Lower leg skin (tissue), 4 donors: ENCODE data around the gene PRKCE. TPM values are rescaled to one million over a fixed set of nuclear protein-coding genes. Genes with fewer than 3 reads are reported as not detected.

ENCODE experiments used
- DNase-seq, 2 donors: peaks; one replicate each; pipeline ENCODE4 v3.0.0-alpha.2; 2019; ENCODE audit warnings: low spot score in 2 of 2
- H3K4me3 ChIP-seq: fragments of 200-600 bp; sonication (generic); 2 replicates; pipeline ENCODE4 v1.5.1; 2017; ENCODE audit warnings: mild to moderate bottlenecking, low read depth; ENCODE audit not compliant: poor library complexity, severe bottlenecking
- CTCF ChIP-seq, 3 donors: fragments of 450-650 bp; IDR thresholded peaks; one replicate each; pipeline ENCODE4 v1.5.1; 2016; ENCODE audit warnings: antibody characterized with exemption in 3 of 3, mild to moderate bottlenecking in 3 of 3, moderate library complexity in 2 of 3
- POLR2A ChIP-seq, 2 donors: fragments of 450-650 bp; IDR thresholded peaks; one replicate each; pipeline ENCODE4 v1.6.1; 2016 to 2017; ENCODE audit warnings: antibody characterized with exemption in 2 of 2, mild to moderate bottlenecking in 1 of 2, moderate library complexity in 1 of 2
- WGBS, 2 donors: methylation state at CpG; one replicate each; pipeline ENCODE4 v1.1.5; 2018; 5-methylcytosine and 5-hydroxymethylcytosine counted together
- intact Hi-C: fragments of 100-400 bp; cut with DNase I; formaldehyde crosslinking; loops from one replicate; pipeline ENCODE4 v1.15.0; 2023; ENCODE audit warnings: low total_unique reads
- total RNA-seq, 4 donors: library from RNA; depleted of rRNA; stranded (reverse); fragments of >200 nt; gene quantifications; one replicate each; pipeline ENCODE4 v1.1.0, GENCODE V29; 2016

Gene PRKCE
- total RNA-seq, 4 donors from 2014 or later: 3.5 to 10.3 (median 6.1) TPM

DNA sequence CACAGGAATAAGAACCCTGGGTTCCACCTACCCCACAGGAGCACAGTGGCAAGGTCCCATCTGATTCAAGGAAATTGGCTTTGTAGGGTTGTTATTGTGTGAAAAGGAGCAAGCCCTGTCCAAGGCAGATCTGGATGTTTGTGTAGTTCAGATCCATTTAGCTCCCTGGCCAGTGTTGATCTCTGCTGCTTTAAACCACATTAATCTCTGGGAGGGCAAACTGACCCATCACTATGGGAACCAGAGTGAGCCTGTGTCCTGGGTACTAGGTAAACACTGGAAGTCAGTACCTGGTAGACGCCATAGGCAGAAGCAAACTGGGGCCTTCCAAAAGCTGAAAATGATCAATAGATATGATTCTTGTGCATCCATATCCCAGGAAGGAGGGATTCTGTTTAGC, 374.2 kb downstream of the PRKCE start:
- intact Hi-C loops: no loop called here
- no peak overlapping the region for H3K4me3 ChIP-seq
- TF ChIP-seq POLR2A (IDR thresholded peaks at IDR 0.05): no peak
- no peak for TF ChIP-seq CTCF (IDR thresholded peaks at IDR 0.05)
- DNase-seq: no peak
- 95 to 96% methylated on average over 1 of the region's 1 CpG for WGBS, 2 donors

GRCh38 chr2:46026431-46026830, 375.0 kb downstream of the PRKCE start:
- H3K4me3 ChIP-seq: no peak overlapping the region
- no peak for DNase-seq
- TF ChIP-seq CTCF (IDR thresholded peaks at IDR 0.05) (no peak), POLR2A (IDR thresholded peaks at IDR 0.05) (no peak)
- intact Hi-C loops: no loop called here
- WGBS, 2 donors: 86 to 93% methylated on average over 1 of the region's 1 CpG

DNA sequence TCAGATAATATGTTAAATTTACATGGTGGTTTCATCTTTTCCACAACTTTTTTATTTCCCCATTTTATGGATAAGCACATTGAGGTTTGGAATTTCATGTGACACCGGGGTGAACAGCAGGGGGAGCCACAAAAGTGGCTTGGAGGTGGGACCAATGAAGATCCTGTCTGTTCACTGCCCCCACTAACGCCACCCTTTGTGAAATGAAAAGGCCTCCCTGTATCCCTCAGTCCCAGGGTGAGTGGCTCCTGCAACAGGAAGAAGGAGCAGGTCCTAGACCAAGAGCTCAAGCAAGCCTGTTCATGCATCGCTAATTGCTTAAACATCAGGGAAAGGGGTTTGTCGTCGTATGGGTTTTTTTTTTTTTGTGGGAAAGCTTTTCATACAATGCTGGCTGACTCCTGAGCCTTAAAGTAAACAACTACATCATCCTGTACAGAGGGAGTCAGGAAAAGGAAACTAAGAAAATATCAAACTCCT, 377.9 kb downstream of the PRKCE start:
- no peak overlapping the region for H3K4me3 ChIP-seq
- DNase-seq: no peak
- no peak for TF ChIP-seq CTCF (IDR thresholded peaks at IDR 0.05)
- TF ChIP-seq POLR2A (IDR thresholded peaks at IDR 0.05): no peak
- 54 to 57% methylated on average over 5 of the region's 5 CpGs for WGBS, 2 donors
- intact Hi-C loops: no loop called here

- no peak for DNase-seq
- WGBS, 2 donors: 89 to 94% methylated on average over 2 of the region's 2 CpGs
- intact Hi-C loops: no loop called here
- no peak overlapping the region for H3K4me3 ChIP-seq
- TF ChIP-seq POLR2A (IDR thresholded peaks at IDR 0.05) (no peak), CTCF (IDR thresholded peaks at IDR 0.05) (no peak)
Measured at GRCh38 chr2:46030330-46030729, 378.9 kb downstream of the PRKCE start.

GRCh38 chr2:46032161-46032813, 380.8 kb downstream of the PRKCE start:
- TF ChIP-seq CTCF (IDR thresholded peaks at IDR 0.05): no peak
- TF ChIP-seq POLR2A (IDR thresholded peaks at IDR 0.05): no peak
- 56 to 60% methylated on average over 8 of the region's 8 CpGs for WGBS, 2 donors
- DNase-seq: no peak
- H3K4me3 ChIP-seq: no peak overlapping the region
- intact Hi-C loops: no loop called here

DNA sequence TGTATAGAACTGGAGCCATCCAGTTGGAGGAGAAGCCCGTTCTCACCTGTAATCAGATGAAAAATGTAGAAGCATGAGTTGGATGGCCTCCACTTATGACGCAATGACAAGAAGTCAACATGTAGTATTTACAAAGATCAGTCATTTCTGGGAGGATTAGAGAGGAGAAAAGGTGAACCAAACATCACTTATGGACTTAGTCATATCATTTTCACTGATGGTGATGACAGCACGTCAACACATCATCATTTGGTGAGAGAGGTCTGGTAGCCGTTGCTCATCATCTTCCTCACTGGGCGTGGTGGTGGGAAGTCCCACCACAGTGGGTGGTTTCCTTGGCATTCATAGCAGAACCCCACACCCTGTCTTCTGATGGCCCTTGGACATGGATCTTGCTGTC, 381.5 kb downstream of the PRKCE start:
- H3K4me3 ChIP-seq: no peak overlapping the region
- no peak for DNase-seq
- 75 to 81% methylated on average over 5 of the region's 5 CpGs for WGBS, 2 donors
- TF ChIP-seq POLR2A (IDR thresholded peaks at IDR 0.05) (no peak), CTCF (IDR thresholded peaks at IDR 0.05) (no peak)
- intact Hi-C loops: no loop called here
